CD4-positive, alpha-beta T cell treated with Interleukin-17A for 4 hours (primary cell): ENCODE measurements around the gene STAG3.
"Not testable (repeated sequence)": the region's sequence is repeated elsewhere in the genome, so short reads cannot be mapped to it uniquely, and the experiment has no call there.

Experiments used
- DNase-seq: peaks from one replicate; pipeline ENCODE4 v3.0.0-alpha.2; 2020; ENCODE audit warnings: mixed read lengths

The STAG3 gene

GRCh38 chr7:100217934-100218333, 40.2 kb downstream of the STAG3 start:
- DNase-seq = peak; percentile 39

GRCh38 chr7:100219271-100219737, 41.6 kb downstream of the STAG3 start:
- DNase-seq = peak; percentile 34

GRCh38 chr7:100219801-100220585, 42.3 kb downstream of the STAG3 start, which contains the start of gene PVRIG:
PVRIG (plus strand) TSS chr7:100219949; CDS start chr7:100219971, 22 bp downstream.
- peak; percentile 63 for DNase-seq

GRCh38 chr7:100220586-100221230, 43.0 kb downstream of the STAG3 start:
- DNase-seq = peak; percentile 32

GRCh38 chr7:100221231-100221718, 43.6 kb downstream of the STAG3 start:
- peak; percentile 85 for DNase-seq

GRCh38 chr7:100221767-100222444, 44.2 kb downstream of the STAG3 start:
- peak; percentile 28 for DNase-seq

- no peak for DNase-seq
Measured at GRCh38 chr7:100222445-100223132, 44.9 kb downstream of the STAG3 start.

- not testable (repeated sequence) for DNase-seq
Measured at GRCh38 chr7:100223376-100223927, 45.7 kb downstream of the STAG3 start.

GRCh38 chr7:100224891-100225290, 47.2 kb downstream of the STAG3 start:
- DNase-seq = not testable (repeated sequence)

GRCh38 chr7:100234660-100235317, 57.1 kb downstream of the STAG3 start:
- not testable (repeated sequence) for DNase-seq

GRCh38 chr7:100239975-100240374, 62.3 kb downstream of the STAG3 start:
- not testable (repeated sequence) for DNase-seq

- peak; percentile 51 for DNase-seq
Measured at GRCh38 chr7:100243385-100243784, 65.7 kb downstream of the STAG3 start.

- DNase-seq = not testable (repeated sequence)
Measured at GRCh38 chr7:100244988-100245605, 67.4 kb downstream of the STAG3 start.

- DNase-seq = not testable (repeated sequence)
Measured at GRCh38 chr7:100246121-100246864, 68.6 kb downstream of the STAG3 start.

- DNase-seq = not testable (repeated sequence)
Measured at GRCh38 chr7:100246865-100247137, 69.1 kb downstream of the STAG3 start.

- no peak for DNase-seq
Measured at GRCh38 chr7:100247152-100247757, 69.5 kb downstream of the STAG3 start.

GRCh38 chr7:100248483-100248882, 70.8 kb downstream of the STAG3 start:
- no peak for DNase-seq

GRCh38 chr7:100257017-100257416, 79.3 kb downstream of the STAG3 start:
- no peak for DNase-seq

GRCh38 chr7:100259984-100260383, 82.3 kb downstream of the STAG3 start:
- not testable (repeated sequence) for DNase-seq

- not testable (repeated sequence) for DNase-seq
Measured at GRCh38 chr7:100262896-100263295, 85.2 kb downstream of the STAG3 start.
